Measurements from ENCODE around the gene INTS1. TPM values are rescaled to one million over a fixed set of nuclear protein-coding genes. Genes with fewer than 3 reads are reported as not detected.

The INTS1 gene
- total RNA-seq, 6 experiments from 2014 or later: 84.0 to 104 (median 89.5) TPM

- Mint-ChIP-seq H3K27ac (peak overlapping the region; percentile 97), H3K9me3 (peaks cover 4% of the 10 kb centered on the region; the same call in 1 of the 2 replicates), H3K4me3 (peak overlapping the region; percentile 91), H3K4me1 (ENCODE audit: low read depth) (peaks cover 49% of the 10 kb centered on the region), H3K27me3 (ENCODE audit: insufficient read depth) (peaks cover 21% of the 10 kb centered on the region), H3K36me3 (ENCODE audit: low read depth) (no peaks in the 10 kb centered on the region)
- TF ChIP-seq, protein P1, sequence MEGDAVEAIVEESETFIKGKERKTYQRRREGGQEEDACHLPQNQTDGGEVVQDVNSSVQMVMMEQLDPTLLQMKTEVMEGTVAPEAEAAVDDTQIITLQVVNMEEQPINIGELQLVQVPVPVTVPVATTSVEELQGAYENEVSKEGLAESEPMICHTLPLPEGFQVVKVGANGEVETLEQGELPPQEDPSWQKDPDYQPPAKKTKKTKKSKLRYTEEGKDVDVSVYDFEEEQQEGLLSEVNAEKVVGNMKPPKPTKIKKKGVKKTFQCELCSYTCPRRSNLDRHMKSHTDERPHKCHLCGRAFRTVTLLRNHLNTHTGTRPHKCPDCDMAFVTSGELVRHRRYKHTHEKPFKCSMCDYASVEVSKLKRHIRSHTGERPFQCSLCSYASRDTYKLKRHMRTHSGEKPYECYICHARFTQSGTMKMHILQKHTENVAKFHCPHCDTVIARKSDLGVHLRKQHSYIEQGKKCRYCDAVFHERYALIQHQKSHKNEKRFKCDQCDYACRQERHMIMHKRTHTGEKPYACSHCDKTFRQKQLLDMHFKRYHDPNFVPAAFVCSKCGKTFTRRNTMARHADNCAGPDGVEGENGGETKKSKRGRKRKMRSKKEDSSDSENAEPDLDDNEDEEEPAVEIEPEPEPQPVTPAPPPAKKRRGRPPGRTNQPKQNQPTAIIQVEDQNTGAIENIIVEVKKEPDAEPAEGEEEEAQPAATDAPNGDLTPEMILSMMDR (IDR thresholded peaks at IDR 0.05): no peak
- no peak for DNase-seq
Observed at GRCh38 chr7:1534330-1535099, 30.3 kb upstream of the INTS1 start.

DNA sequence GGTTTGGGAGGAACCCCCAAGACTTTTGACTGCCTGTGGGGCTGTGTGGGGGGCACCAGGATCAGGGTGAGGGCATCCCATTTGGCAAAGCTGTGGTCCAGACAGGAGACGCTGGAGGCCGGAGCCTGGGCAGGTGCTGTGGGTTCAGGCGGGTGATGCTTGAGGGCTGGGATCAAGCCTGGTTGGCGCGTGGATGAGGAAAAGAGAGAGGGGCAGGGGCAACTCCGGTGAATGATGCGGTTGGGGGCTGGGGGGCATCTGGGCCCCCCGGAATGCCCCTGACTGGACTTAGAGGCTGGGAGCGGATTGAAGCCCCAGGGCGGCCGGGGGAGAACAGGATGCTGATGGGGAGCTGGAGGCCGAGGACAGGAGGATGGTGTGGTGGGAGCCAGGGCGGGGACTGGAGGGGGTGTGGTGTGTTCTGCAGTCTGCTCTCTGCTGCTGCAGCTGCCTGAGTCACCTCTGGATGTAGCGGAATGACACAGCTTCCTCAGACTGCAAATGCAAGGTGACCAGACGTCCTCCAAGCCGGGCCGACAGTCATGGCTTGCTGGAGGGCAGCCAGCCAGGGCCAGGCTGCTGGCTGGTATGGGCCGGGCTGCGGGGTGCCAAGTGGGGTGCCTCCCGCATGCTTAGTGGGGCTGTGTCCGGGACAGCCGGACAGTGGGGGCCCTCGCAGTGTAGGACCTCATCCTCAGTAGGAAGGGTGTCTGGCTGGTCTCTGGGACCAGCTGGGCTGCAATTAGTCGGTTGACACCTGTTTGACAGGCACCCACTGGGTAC lies 29.5 kb upstream of the INTS1 start:
- peaks cover 22% of the 10 kb centered on the region for H3K27me3 Mint-ChIP-seq (ENCODE audit: insufficient read depth)
- H3K4me3 Mint-ChIP-seq: peak overlapping the region; percentile 91
- no peaks in the 10 kb centered on the region for H3K36me3 Mint-ChIP-seq (ENCODE audit: low read depth)
- DNase-seq: peak; percentile 96
- H3K9me3 Mint-ChIP-seq: peaks cover 4% of the 10 kb centered on the region; the same call in 1 of the 2 replicates
- TF ChIP-seq, protein P1 (IDR thresholded peaks at IDR 0.05): no peak
- peak overlapping the region; percentile 97 for H3K27ac Mint-ChIP-seq
- H3K4me1 Mint-ChIP-seq (ENCODE audit: low read depth): peaks cover 49% of the 10 kb centered on the region

DNA sequence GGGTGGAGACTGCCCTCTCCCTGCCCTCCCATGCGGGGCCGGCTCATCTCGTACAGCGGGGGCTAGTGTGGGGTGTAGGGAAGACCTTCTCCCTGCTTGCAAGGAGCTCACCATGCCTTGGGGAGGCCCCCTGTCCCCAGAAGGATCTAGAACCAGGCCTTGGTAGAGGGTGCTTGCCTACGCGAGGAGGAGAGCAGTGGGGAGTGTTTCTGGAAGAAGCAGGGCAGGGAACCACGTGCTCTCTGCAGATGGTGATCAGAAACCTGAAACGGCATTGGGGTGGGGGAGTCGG lies 29.0 kb upstream of the INTS1 start:
- TF ChIP-seq, protein P1 (IDR thresholded peaks at IDR 0.05): no peak
- Mint-ChIP-seq H3K27ac (peak overlapping the region; percentile 97), H3K27me3 (ENCODE audit: insufficient read depth) (peaks cover 22% of the 10 kb centered on the region), H3K4me1 (ENCODE audit: low read depth) (peaks cover 49% of the 10 kb centered on the region), H3K36me3 (ENCODE audit: low read depth) (no peaks in the 10 kb centered on the region), H3K9me3 (peaks cover 4% of the 10 kb centered on the region; the same call in 1 of the 2 replicates), H3K4me3 (peak overlapping the region; percentile 91)
- DNase-seq: no peak

DNA sequence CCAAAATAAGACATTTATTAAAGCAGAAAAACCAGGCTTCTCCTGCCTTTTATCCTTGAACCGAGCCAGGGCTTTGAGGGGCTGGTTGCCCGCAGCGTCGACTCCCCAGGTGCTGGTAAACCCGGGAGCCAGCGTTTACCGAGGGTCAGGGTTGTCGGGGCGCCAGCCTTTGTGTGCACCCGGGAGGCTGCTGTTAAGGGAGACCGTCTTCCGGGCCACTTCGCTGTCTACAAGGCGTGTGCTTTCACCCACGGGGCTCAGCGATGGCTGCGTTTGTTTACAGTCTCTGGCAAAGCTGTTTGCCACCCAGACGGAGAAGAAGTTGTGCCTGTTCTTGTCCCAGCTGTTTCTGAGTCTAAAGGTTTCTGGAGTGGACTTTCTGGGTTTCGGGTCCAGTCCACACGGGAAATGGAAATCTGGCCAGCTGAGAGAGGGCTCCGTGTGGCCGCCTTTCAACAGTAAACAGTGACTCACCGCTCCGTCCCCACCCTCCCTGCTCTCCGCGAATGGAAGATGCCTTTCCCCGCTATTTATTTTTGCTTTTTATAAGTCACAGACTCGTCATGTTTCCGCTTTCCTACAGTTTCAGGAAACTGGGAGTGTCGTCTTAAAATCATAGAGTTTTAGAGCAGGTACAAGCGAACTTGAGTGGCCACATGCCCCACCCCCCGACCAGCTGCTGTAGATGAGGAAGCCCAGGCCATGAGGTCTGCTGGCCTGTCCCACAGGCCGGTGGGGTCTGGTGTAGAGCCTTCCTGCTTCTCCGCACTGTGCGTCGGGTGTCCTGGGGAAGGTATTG lies 28.5 kb upstream of the INTS1 start:
- peak overlapping the region; percentile 91 for H3K4me3 Mint-ChIP-seq
- H3K27ac Mint-ChIP-seq: peak overlapping the region; percentile 97
- no peaks in the 10 kb centered on the region for H3K9me3 Mint-ChIP-seq
- TF ChIP-seq, protein P1 (IDR thresholded peaks at IDR 0.05): no peak
- peak; percentile 89 for DNase-seq
- peaks cover 43% of the 10 kb centered on the region for H3K4me1 Mint-ChIP-seq (ENCODE audit: low read depth)
- no peaks in the 10 kb centered on the region for H3K36me3 Mint-ChIP-seq (ENCODE audit: low read depth)
- peaks cover 18% of the 10 kb centered on the region for H3K27me3 Mint-ChIP-seq (ENCODE audit: insufficient read depth)

- TF ChIP-seq, protein P1 (IDR thresholded peaks at IDR 0.05): no peak
- H3K4me1 Mint-ChIP-seq (ENCODE audit: low read depth): peaks cover 48% of the 10 kb centered on the region
- peak overlapping the region; percentile 97 for H3K27ac Mint-ChIP-seq
- no peak for DNase-seq
- H3K9me3 Mint-ChIP-seq: no peaks in the 10 kb centered on the region
- peaks cover 18% of the 10 kb centered on the region for H3K27me3 Mint-ChIP-seq (ENCODE audit: insufficient read depth)
- peak overlapping the region; percentile 91 for H3K4me3 Mint-ChIP-seq
- H3K36me3 Mint-ChIP-seq (ENCODE audit: low read depth): no peaks in the 10 kb centered on the region
Observed at GRCh38 chr7:1531979-1532455, 27.8 kb upstream of the INTS1 start.
